ENCODE data around the gene EXD3. TPM values are rescaled to one million over a fixed set of nuclear protein-coding genes. Genes with fewer than 3 reads are reported as not detected.
A peak's percentile ranks its signal among the peaks of the same experiment; 100 is the strongest.

Gene EXD3
- total RNA-seq, 5 donors from 2014 or later (not counting 1 experiment from before 2014, with no cell fraction given), result 18.5 to 43.8 (median 38.0) TPM

- Mint-ChIP-seq H3K4me3 (peak overlapping the region in 2 of 3 donors; percentile 7 to 67), H3K36me3 (peaks cover 4% of the 10 kb centered on the region), H3K4me1 (peaks cover 22 to 34% (median 31%) of the 10 kb centered on the region in 3 donors), H3K9me3 (no peaks in the 10 kb centered on the region), H3K27me3 (peaks cover 0 to 16% of the 10 kb centered on the region in 2 donors), H3K27ac (no peak overlapping the region)
- Histone ChIP-seq H3K36me3 (ENCODE audit: control insufficient read depth in 2 of 2, extremely low read depth in 1 of 2, insufficient read depth in 1 of 2, low read length in 1 of 2) (peaks cover 16 to 18% of the 10 kb centered on the region in 2 donors), H3K27ac (ENCODE audit: low read length) (no peak overlapping the region), H3K4me3 (ENCODE audit: control insufficient read depth in 1 of 2, extremely low read depth in 1 of 2, low read length in 1 of 2) (no peak overlapping the region), H3K9me3 (no peaks in the 10 kb centered on the region), H3K4me1 (ENCODE audit: control insufficient read depth in 1 of 2, extremely low read depth in 1 of 2, insufficient read depth in 2 of 2, low read length in 2 of 2) (peaks cover 19 to 45% of the 10 kb centered on the region in 2 experiments), H3K27me3 (replicated peaks in 1 of 2; ENCODE audit: control insufficient read depth in 2 of 2, extremely low read depth in 1 of 2, insufficient read depth in 2 of 2, low read length in 1 of 2) (peaks cover 0 to 39% of the 10 kb centered on the region in 2 experiments)
- CTCF ChIA-PET, result no interaction called here
- DNase-seq, result no peak
- POLR2A ChIA-PET, result no interaction called here
- 90% methylated on average over 24 of the region's 24 CpGs for WGBS (ENCODE audit: insufficient coverage)
- no peak for ATAC-seq (replicated peaks in 1 of 4)
Measured at GRCh38 chr9:137275588-137276472, 147.1 kb downstream of the EXD3 start.

- H3K4me1 Mint-ChIP-seq, result peaks cover 23 to 34% (median 31%) of the 10 kb centered on the region in 3 donors
- DNase-seq (no peak), ATAC-seq (replicated peaks in 1 of 4) (no peak)
- Histone ChIP-seq H3K36me3 (ENCODE audit: control insufficient read depth in 2 of 2, extremely low read depth in 1 of 2, insufficient read depth in 1 of 2, low read length in 1 of 2) (peaks cover 16 to 18% of the 10 kb centered on the region in 2 donors), H3K27me3 (replicated peaks in 1 of 2; ENCODE audit: control insufficient read depth in 2 of 2, extremely low read depth in 1 of 2, insufficient read depth in 2 of 2, low read length in 1 of 2) (peaks cover 0 to 33% of the 10 kb centered on the region in 2 experiments), H3K4me1 (ENCODE audit: control insufficient read depth in 1 of 2, extremely low read depth in 1 of 2, insufficient read depth in 2 of 2, low read length in 2 of 2) (peaks cover 20 to 41% of the 10 kb centered on the region in 2 experiments), H3K9me3 (no peaks in the 10 kb centered on the region), H3K27ac (ENCODE audit: low read length) (no peak overlapping the region), H3K4me3 (ENCODE audit: control insufficient read depth in 1 of 2, extremely low read depth in 1 of 2, low read length in 1 of 2) (no peak overlapping the region)
- WGBS (ENCODE audit: insufficient coverage), result 93% methylated on average over 8 of the region's 10 CpGs
- H3K27ac Mint-ChIP-seq, result no peak overlapping the region
- H3K36me3 Mint-ChIP-seq, result peaks cover 4% of the 10 kb centered on the region
- no peaks in the 10 kb centered on the region for H3K9me3 Mint-ChIP-seq
- H3K4me3 Mint-ChIP-seq, result peak overlapping the region in 1 of 3 donors; percentile 40
- CTCF ChIA-PET, result no interaction called here
- peaks cover 0 to 16% of the 10 kb centered on the region in 2 donors for H3K27me3 Mint-ChIP-seq
- POLR2A ChIA-PET, result no interaction called here
Measured at GRCh38 chr9:137275203-137275587, 147.8 kb downstream of the EXD3 start.

- Histone ChIP-seq H3K9me3 (no peaks in the 10 kb centered on the region), H3K4me3 (ENCODE audit: control insufficient read depth in 1 of 2, extremely low read depth in 1 of 2, low read length in 1 of 2) (no peak overlapping the region), H3K27ac (ENCODE audit: low read length) (no peak overlapping the region), H3K27me3 (replicated peaks in 1 of 2; ENCODE audit: control insufficient read depth in 2 of 2, extremely low read depth in 1 of 2, insufficient read depth in 2 of 2, low read length in 1 of 2) (peaks cover 0 to 29% of the 10 kb centered on the region in 2 experiments), H3K36me3 (ENCODE audit: control insufficient read depth in 2 of 2, extremely low read depth in 1 of 2, insufficient read depth in 1 of 2, low read length in 1 of 2) (peaks cover 22 to 28% of the 10 kb centered on the region in 2 donors), H3K4me1 (ENCODE audit: control insufficient read depth in 1 of 2, extremely low read depth in 1 of 2, insufficient read depth in 2 of 2, low read length in 2 of 2) (peaks cover 20 to 38% of the 10 kb centered on the region in 2 experiments)
- Mint-ChIP-seq H3K27me3 (peaks cover 0 to 16% of the 10 kb centered on the region in 2 donors), H3K4me1 (peaks cover 27 to 45% (median 37%) of the 10 kb centered on the region in 3 donors), H3K27ac (no peak overlapping the region), H3K4me3 (no peak overlapping the region), H3K36me3 (peaks cover 16% of the 10 kb centered on the region), H3K9me3 (no peaks in the 10 kb centered on the region)
- 82% methylated on average over 14 of the region's 15 CpGs for WGBS (ENCODE audit: insufficient coverage)
- ATAC-seq (replicated peaks in 1 of 4) (no peak), DNase-seq (no peak)
- ChIA-PET CTCF (interaction anchor here in 1 of 2 donors (0.5 kb wide), 1 partner anchor 22 kb away, joined by 3 read pairs; no protein-coding TSS in a partner anchor), POLR2A (no interaction called here)
Measured at GRCh38 chr9:137273611-137274320, 149.2 kb downstream of the EXD3 start.

- ATAC-seq (replicated peaks in 1 of 4) (no peak), DNase-seq (no peak)
- H3K27ac ChIP-seq (ENCODE audit: low read length), result no peak overlapping the region
- peaks cover 30 to 50% (median 40%) of the 10 kb centered on the region in 3 donors for H3K4me1 Mint-ChIP-seq
- H3K4me3 Mint-ChIP-seq, result no peak overlapping the region
- H3K9me3 ChIP-seq, result no peaks in the 10 kb centered on the region
- H3K27me3 ChIP-seq (replicated peaks in 1 of 2; ENCODE audit: control insufficient read depth in 2 of 2, extremely low read depth in 1 of 2, insufficient read depth in 2 of 2, low read length in 1 of 2), result peaks cover 0 to 28% of the 10 kb centered on the region in 2 experiments
- no peak overlapping the region for H3K27ac Mint-ChIP-seq
- peaks cover 20% of the 10 kb centered on the region for H3K36me3 Mint-ChIP-seq
- 94% methylated on average over 12 of the region's 13 CpGs for WGBS (ENCODE audit: insufficient coverage)
- H3K9me3 Mint-ChIP-seq, result no peaks in the 10 kb centered on the region
- CTCF ChIA-PET, result no interaction called here
- peaks cover 22 to 31% of the 10 kb centered on the region in 2 donors for H3K36me3 ChIP-seq (ENCODE audit: control insufficient read depth in 2 of 2, extremely low read depth in 1 of 2, insufficient read depth in 1 of 2, low read length in 1 of 2)
- no peak overlapping the region for H3K4me3 ChIP-seq (ENCODE audit: control insufficient read depth in 1 of 2, extremely low read depth in 1 of 2, low read length in 1 of 2)
- H3K4me1 ChIP-seq (ENCODE audit: control insufficient read depth in 1 of 2, extremely low read depth in 1 of 2, insufficient read depth in 2 of 2, low read length in 2 of 2), result peaks cover 20 to 36% of the 10 kb centered on the region in 2 experiments
- POLR2A ChIA-PET, result no interaction called here
- H3K27me3 Mint-ChIP-seq, result peaks cover 0 to 16% of the 10 kb centered on the region in 2 donors
Measured at GRCh38 chr9:137273095-137273490, 149.9 kb downstream of the EXD3 start.

- CTCF ChIA-PET, result no interaction called here
- Mint-ChIP-seq H3K4me3 (no peak overlapping the region), H3K27ac (no peak overlapping the region), H3K36me3 (peaks cover 20% of the 10 kb centered on the region), H3K27me3 (peaks cover 0 to 13% of the 10 kb centered on the region in 2 donors), H3K4me1 (peaks cover 29 to 43% (median 37%) of the 10 kb centered on the region in 3 donors), H3K9me3 (no peaks in the 10 kb centered on the region)
- Histone ChIP-seq H3K36me3 (ENCODE audit: control insufficient read depth in 2 of 2, extremely low read depth in 1 of 2, insufficient read depth in 1 of 2, low read length in 1 of 2) (peaks cover 22 to 35% of the 10 kb centered on the region in 2 donors), H3K27me3 (replicated peaks in 1 of 2; ENCODE audit: control insufficient read depth in 2 of 2, extremely low read depth in 1 of 2, insufficient read depth in 2 of 2, low read length in 1 of 2) (peaks cover 0 to 22% of the 10 kb centered on the region in 2 experiments), H3K27ac (ENCODE audit: low read length) (no peak overlapping the region), H3K9me3 (no peaks in the 10 kb centered on the region), H3K4me1 (ENCODE audit: control insufficient read depth in 1 of 2, extremely low read depth in 1 of 2, insufficient read depth in 2 of 2, low read length in 2 of 2) (peaks cover 14 to 29% of the 10 kb centered on the region in 2 experiments), H3K4me3 (ENCODE audit: control insufficient read depth in 1 of 2, extremely low read depth in 1 of 2, low read length in 1 of 2) (no peak overlapping the region)
- no peak for ATAC-seq (replicated peaks in 1 of 4)
- DNase-seq, result no peak
- POLR2A ChIA-PET, result no interaction called here
- WGBS (ENCODE audit: insufficient coverage), result 93% methylated on average over 37 of the region's 39 CpGs
Measured at GRCh38 chr9:137272241-137273094, 150.5 kb downstream of the EXD3 start.
